ENCODE results near the gene SLC1A3.

Gene SLC1A3

GRCh38 chr5:36637101-36637500, 30.7 kb downstream of the SLC1A3 start:
- in situ Hi-C loops (cut with HindIII; ENCODE audit: low pct_ligation_motif_present, low sequenced_read_pairs): no loop called here
- Histone ChIP-seq H3K27ac (no peak overlapping the region), H3K4me3 (ENCODE audit: low read depth, low read length) (no peak overlapping the region), H3K36me3 (replicated peaks) (no peaks in the 10 kb centered on the region), H3K27me3 (replicated peaks) (no peaks in the 10 kb centered on the region)
- DNase-seq: no peak
- no peak for TF ChIP-seq CTCF (IDR thresholded peaks at IDR 0.05; ENCODE audit: low read depth, low read length, missing control alignments)

GRCh38 chr5:36637516-36637915, 31.1 kb downstream of the SLC1A3 start:
- in situ Hi-C loops (cut with HindIII; ENCODE audit: low pct_ligation_motif_present, low sequenced_read_pairs): no loop called here
- Histone ChIP-seq H3K27me3 (replicated peaks) (no peaks in the 10 kb centered on the region), H3K36me3 (replicated peaks) (no peaks in the 10 kb centered on the region), H3K27ac (no peak overlapping the region), H3K4me3 (ENCODE audit: low read depth, low read length) (no peak overlapping the region)
- TF ChIP-seq CTCF (IDR thresholded peaks at IDR 0.05; ENCODE audit: low read depth, low read length, missing control alignments): no peak
- no peak for DNase-seq

GRCh38 chr5:36638056-36638455, 31.6 kb downstream of the SLC1A3 start:
- no peaks in the 10 kb centered on the region for H3K36me3 ChIP-seq (replicated peaks)
- DNase-seq: no peak
- H3K27me3 ChIP-seq (replicated peaks): no peaks in the 10 kb centered on the region
- in situ Hi-C loops (cut with HindIII; ENCODE audit: low pct_ligation_motif_present, low sequenced_read_pairs): no loop called here
- no peak for TF ChIP-seq CTCF (IDR thresholded peaks at IDR 0.05; ENCODE audit: low read depth, low read length, missing control alignments)
- no peak overlapping the region for H3K4me3 ChIP-seq (ENCODE audit: low read depth, low read length)
- no peak overlapping the region for H3K27ac ChIP-seq

- no peaks in the 10 kb centered on the region for H3K27me3 ChIP-seq (replicated peaks)
- in situ Hi-C loops (cut with HindIII; ENCODE audit: low pct_ligation_motif_present, low sequenced_read_pairs): no loop called here
- TF ChIP-seq CTCF (IDR thresholded peaks at IDR 0.05; ENCODE audit: low read depth, low read length, missing control alignments): no peak
- no peak overlapping the region for H3K27ac ChIP-seq
- DNase-seq: no peak
- H3K4me3 ChIP-seq (ENCODE audit: low read depth, low read length): no peak overlapping the region
- no peaks in the 10 kb centered on the region for H3K36me3 ChIP-seq (replicated peaks)
Measured at GRCh38 chr5:36640949-36641348, 34.5 kb downstream of the SLC1A3 start.

- Histone ChIP-seq H3K4me3 (ENCODE audit: low read depth, low read length) (no peak overlapping the region), H3K36me3 (replicated peaks) (no peaks in the 10 kb centered on the region), H3K27ac (no peak overlapping the region), H3K27me3 (replicated peaks) (no peaks in the 10 kb centered on the region)
- in situ Hi-C loops (cut with HindIII; ENCODE audit: low pct_ligation_motif_present, low sequenced_read_pairs): no loop called here
- no peak for TF ChIP-seq CTCF (IDR thresholded peaks at IDR 0.05; ENCODE audit: low read depth, low read length, missing control alignments)
- DNase-seq: peak; percentile 18
Measured at GRCh38 chr5:36641431-36641830, 35.0 kb downstream of the SLC1A3 start.

GRCh38 chr5:36642089-36642488, 35.7 kb downstream of the SLC1A3 start:
- Histone ChIP-seq H3K27me3 (replicated peaks) (no peaks in the 10 kb centered on the region), H3K36me3 (replicated peaks) (no peaks in the 10 kb centered on the region), H3K27ac (peak overlapping the region; percentile 11), H3K4me3 (ENCODE audit: low read depth, low read length) (no peak overlapping the region)
- TF ChIP-seq CTCF (IDR thresholded peaks at IDR 0.05; ENCODE audit: low read depth, low read length, missing control alignments): no peak
- in situ Hi-C loops (cut with HindIII; ENCODE audit: low pct_ligation_motif_present, low sequenced_read_pairs): no loop called here
- DNase-seq: no peak

Measured in brain microvascular endothelial cell (primary cell).